Natural killer cell (primary cell): ENCODE results near the gene DOP1B. TPM values are rescaled to one million over a fixed set of nuclear protein-coding genes. Genes with fewer than 3 reads are reported as not detected.

Experiments used
- ATAC-seq, 3 donors: fragments of 150-1000 bp in 2 of 3; fragments of 200-7000 bp in 1 of 3; cut with Tn5 transposase; 1 replicate in 1 of 3; 2 replicates in 2 of 3; pipeline ENCODE4 v1.10.0; 2021; ENCODE audit warnings: mild to moderate bottlenecking in 2 of 3, moderate library complexity in 2 of 3
- DNase-seq, 2 donors: peaks; one replicate each; pipeline versions ENCODE4 v3.0.0 to v3.0.0-alpha.2; 2013 to 2021; ENCODE audit warnings: mixed read lengths in 1 of 2
- H3K27ac ChIP-seq: one replicate; pipeline ENCODE4 v1.5.1; 2013; ENCODE audit warnings: mild to moderate bottlenecking, low read length
- H3K27me3 ChIP-seq: one replicate; pipeline ENCODE4 v1.6.1; 2013; ENCODE audit warnings: low read length; ENCODE audit not compliant: control insufficient read depth, insufficient read depth
- H3K36me3 ChIP-seq: one replicate; pipeline ENCODE4 v1.6.1; 2013; ENCODE audit warnings: low read length; ENCODE audit not compliant: control insufficient read depth, insufficient read depth
- H3K4me1 ChIP-seq: one replicate; pipeline ENCODE4 v1.6.1; 2013; ENCODE audit warnings: low read length; ENCODE audit not compliant: control insufficient read depth, insufficient read depth
- H3K4me3 ChIP-seq: one replicate; pipeline ENCODE4 v1.5.1; 2013; ENCODE audit warnings: low read length
- H3K9me3 ChIP-seq: one replicate; pipeline ENCODE4 v1.6.1; 2013; ENCODE audit warnings: low read length; ENCODE audit not compliant: control insufficient read depth, insufficient read depth
- H3K27ac Mint-ChIP-seq, 2 donors: one replicate each; pipeline ENCODE4 v1.8.0; 2022; ENCODE audit warnings: mild to moderate bottlenecking in 2 of 2, mixed read lengths in 2 of 2, moderate library complexity in 1 of 2
- H3K27me3 Mint-ChIP-seq, 2 donors: one replicate each; pipeline ENCODE4 v1.8.0; 2022; ENCODE audit warnings: low read depth in 2 of 2, mixed read lengths in 2 of 2
- H3K36me3 Mint-ChIP-seq: one replicate; pipeline ENCODE4 v1.8.0; 2022; ENCODE audit warnings: mixed read lengths
- H3K4me1 Mint-ChIP-seq, 2 donors: one replicate each; pipeline ENCODE4 v1.8.0; 2022; ENCODE audit warnings: mixed read lengths in 2 of 2
- H3K4me3 Mint-ChIP-seq: one replicate; pipeline ENCODE4 v1.8.0; 2022; ENCODE audit warnings: mild to moderate bottlenecking, moderate library complexity, mixed read lengths
- H3K9me3 Mint-ChIP-seq, 2 donors: one replicate each; pipeline ENCODE4 v1.8.0; 2022; ENCODE audit warnings: mixed read lengths in 2 of 2
- CTCF ChIP-seq: fragments of 200-600 bp; IDR thresholded peaks from one replicate; pipeline ENCODE4 v1.8.0; 2022; ENCODE audit warnings: antibody characterized with exemption
- WGBS: methylation state at CpG from one replicate; pipeline ENCODE4 v1.1.7; 2013; ENCODE audit warnings: missing lambda C conversion rate; ENCODE audit not compliant: insufficient coverage; 5-methylcytosine and 5-hydroxymethylcytosine counted together
- intact Hi-C: fragments of 100-400 bp; cut with micrococcal nuclease; formaldehyde crosslinking; loops from one replicate; pipeline ENCODE4 v1.14.2; 2022
- total RNA-seq, 4 donors: library from RNA; stranded (reverse); fragments of 120-200 nt in 1 of 4; gene quantifications; one replicate each; pipeline versions ENCODE4 v1.2.3 to v1.2.4, GENCODE V29; 2013 to 2022

The DOP1B gene
- total RNA-seq, 3 donors from 2014 or later (not counting 1 experiment from before 2014, with no cell fraction given), result 29.5 to 32.1 (median 31.9) TPM

- DNase-seq (peak; percentile 46 to 81), ATAC-seq (peak; percentile 61 to 73 (median 73))
- 48% methylated on average over 9 of the region's 9 CpGs for WGBS
- no peaks in the 10 kb centered on the region for H3K27me3 Mint-ChIP-seq
- Histone ChIP-seq H3K4me1 (peaks cover 6% of the 10 kb centered on the region), H3K9me3 (no peaks in the 10 kb centered on the region), H3K4me3 (no peak overlapping the region), H3K27me3 (no peaks in the 10 kb centered on the region), H3K27ac (no peak overlapping the region), H3K36me3 (no peaks in the 10 kb centered on the region)
- H3K9me3 Mint-ChIP-seq, result no peaks in the 10 kb centered on the region
- peak; percentile 87 for TF ChIP-seq CTCF
- no peaks in the 10 kb centered on the region for H3K36me3 Mint-ChIP-seq
- peak overlapping the region in 1 of 2 donors; percentile 50 for H3K27ac Mint-ChIP-seq
- H3K4me3 Mint-ChIP-seq, result no peak overlapping the region
- H3K4me1 Mint-ChIP-seq, result peaks cover 23 to 24% of the 10 kb centered on the region in 2 donors
- intact Hi-C loops, result no loop called here
Observed at GRCh38 chr21:36125512-36126207, 31.0 kb upstream of the DOP1B start.

GRCh38 chr21:36126208-36126565 is 30.4 kb upstream of the DOP1B start:
- Mint-ChIP-seq H3K9me3 (no peaks in the 10 kb centered on the region), H3K36me3 (no peaks in the 10 kb centered on the region), H3K4me3 (no peak overlapping the region), H3K27me3 (no peaks in the 10 kb centered on the region), H3K27ac (no peak overlapping the region), H3K4me1 (peaks cover 25 to 27% of the 10 kb centered on the region in 2 donors)
- intact Hi-C loops, result no loop called here
- no peaks in the 10 kb centered on the region for H3K9me3 ChIP-seq
- no peak for TF ChIP-seq CTCF
- H3K27ac ChIP-seq, result no peak overlapping the region
- no peaks in the 10 kb centered on the region for H3K27me3 ChIP-seq
- DNase-seq (no peak), ATAC-seq (no peak)
- peaks cover 6% of the 10 kb centered on the region for H3K4me1 ChIP-seq
- H3K4me3 ChIP-seq, result no peak overlapping the region
- no peaks in the 10 kb centered on the region for H3K36me3 ChIP-seq

- ATAC-seq (no peak), DNase-seq (no peak)
- intact Hi-C loops, result no loop called here
- no peak overlapping the region for H3K27ac ChIP-seq
- no peaks in the 10 kb centered on the region for H3K27me3 ChIP-seq
- no peaks in the 10 kb centered on the region for H3K9me3 ChIP-seq
- TF ChIP-seq CTCF, result no peak
- Mint-ChIP-seq H3K4me3 (no peak overlapping the region), H3K27me3 (no peaks in the 10 kb centered on the region), H3K9me3 (no peaks in the 10 kb centered on the region), H3K36me3 (no peaks in the 10 kb centered on the region), H3K4me1 (peaks cover 25 to 27% of the 10 kb centered on the region in 2 donors), H3K27ac (no peak overlapping the region)
- 100% methylated on average over 5 of the region's 5 CpGs for WGBS
- H3K4me1 ChIP-seq, result peaks cover 6% of the 10 kb centered on the region
- H3K4me3 ChIP-seq, result no peak overlapping the region
- no peaks in the 10 kb centered on the region for H3K36me3 ChIP-seq
Observed at GRCh38 chr21:36126621-36127110, 30.0 kb upstream of the DOP1B start.
